ENCODE results near the gene CYSRT1.

CYSRT1 gene

DNA sequence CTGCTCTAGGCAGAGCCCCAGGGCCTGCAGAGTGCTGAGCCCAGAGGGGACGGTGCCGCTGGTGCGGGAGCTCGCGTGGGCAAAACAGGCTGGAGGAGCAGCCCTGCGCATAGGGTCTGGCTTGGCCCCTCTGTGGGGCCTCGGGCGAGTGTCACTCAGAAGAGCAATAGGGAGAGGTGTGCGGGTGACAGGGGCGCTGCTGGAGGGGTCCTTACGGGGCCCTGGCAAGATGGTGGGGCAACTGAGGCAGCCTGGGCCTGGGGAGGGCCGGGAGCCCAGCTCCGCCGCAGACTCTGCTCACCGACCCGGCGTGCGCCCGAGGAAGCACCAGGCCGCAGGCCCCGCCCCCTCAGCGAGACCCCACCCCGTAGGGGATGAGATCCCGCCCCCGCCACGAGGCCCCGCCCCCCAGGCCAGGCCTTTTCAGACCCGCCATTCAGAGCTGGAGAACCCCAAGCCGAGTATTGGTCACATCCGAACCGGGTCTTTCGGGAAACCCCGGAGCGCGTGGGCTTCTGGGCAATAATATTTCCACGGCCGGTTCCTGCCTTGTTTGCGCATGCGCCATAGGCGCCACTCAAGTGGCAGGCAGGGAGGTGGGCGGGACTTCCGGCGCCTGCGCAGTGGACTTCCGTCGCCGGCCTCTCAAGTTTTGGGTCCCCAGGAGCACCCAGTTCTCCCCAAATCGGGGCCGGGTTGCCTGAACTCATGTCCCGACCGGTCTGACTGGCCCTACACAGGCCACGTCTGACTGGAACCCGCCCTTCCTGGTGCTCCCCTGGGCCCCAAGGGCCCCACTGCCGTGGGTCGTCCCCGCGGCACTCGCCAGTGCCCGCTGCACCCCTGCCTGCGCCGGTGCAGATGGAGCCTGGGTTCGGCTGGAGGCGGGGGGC, 1.6 kb upstream of the CYSRT1 start:
- DNase-seq (ENCODE audit: insufficient read length, low spot score), result peak; percentile 99
- peak; percentile 98 for FAIRE-seq

DNA sequence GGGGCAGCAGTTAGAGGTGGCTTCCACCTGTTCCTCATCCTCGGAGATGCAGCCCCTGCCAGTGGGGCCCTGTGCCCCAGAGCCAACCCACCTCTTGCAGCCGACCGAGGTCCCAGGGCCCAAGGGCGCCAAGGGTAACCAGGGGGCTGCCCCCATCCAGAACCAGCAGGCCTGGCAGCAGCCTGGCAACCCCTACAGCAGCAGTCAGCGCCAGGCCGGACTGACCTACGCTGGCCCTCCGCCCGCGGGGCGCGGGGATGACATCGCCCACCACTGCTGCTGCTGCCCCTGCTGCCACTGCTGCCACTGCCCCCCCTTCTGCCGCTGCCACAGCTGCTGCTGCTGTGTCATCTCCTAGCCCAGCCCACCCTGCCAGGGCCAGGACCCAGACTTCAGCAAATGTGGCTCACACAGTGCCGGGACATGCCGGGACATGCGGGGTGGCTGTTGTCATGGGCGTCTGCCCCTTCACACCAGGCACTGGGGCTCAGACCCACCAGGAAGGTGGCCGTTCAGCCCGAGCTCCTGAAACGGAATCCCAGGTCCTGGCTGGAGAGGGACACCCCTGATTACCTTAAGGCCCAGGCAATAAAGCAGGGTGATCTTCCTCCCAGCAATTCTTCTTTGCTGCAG, 841 bp downstream of the CYSRT1 start:
- FAIRE-seq (no peak), DNase-seq (ENCODE audit: insufficient read length, low spot score) (no peak)

DNA sequence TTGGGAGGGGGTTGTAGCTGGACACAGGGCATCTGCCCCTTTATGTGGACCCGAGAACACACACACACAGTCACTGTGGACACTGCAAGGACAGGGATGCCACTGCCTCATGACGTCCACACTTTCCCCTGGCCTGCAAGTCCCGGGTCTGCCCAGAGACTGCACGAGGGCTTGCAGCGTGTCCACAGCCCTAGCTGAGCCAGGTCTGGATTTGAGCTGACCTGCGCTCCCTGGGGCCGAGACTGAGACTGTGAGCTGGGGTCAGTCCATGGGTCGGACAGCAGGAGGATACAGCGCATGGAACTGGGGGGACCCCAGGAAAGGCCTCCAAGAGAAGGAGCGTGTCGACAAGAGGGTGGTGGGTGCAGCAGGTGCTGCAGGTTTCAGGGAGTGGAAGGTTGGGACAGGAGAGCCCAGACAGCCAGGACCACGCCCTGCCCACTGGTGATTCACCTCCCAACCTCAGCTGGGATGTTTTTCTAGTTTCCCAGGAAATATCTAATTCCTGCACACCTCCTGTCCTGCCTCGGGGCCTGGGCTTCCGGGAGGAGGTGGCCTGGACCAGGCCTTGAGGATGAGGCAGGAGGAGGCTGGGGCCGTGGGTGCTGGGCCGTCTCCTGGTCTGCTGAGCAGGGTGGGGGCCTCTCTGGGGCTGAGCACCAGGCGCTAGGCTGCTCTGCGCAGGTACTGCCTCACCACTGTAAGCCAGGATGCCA, 1.5 kb downstream of the CYSRT1 start:
- DNase-seq (ENCODE audit: insufficient read length, low spot score), result no peak

DNA sequence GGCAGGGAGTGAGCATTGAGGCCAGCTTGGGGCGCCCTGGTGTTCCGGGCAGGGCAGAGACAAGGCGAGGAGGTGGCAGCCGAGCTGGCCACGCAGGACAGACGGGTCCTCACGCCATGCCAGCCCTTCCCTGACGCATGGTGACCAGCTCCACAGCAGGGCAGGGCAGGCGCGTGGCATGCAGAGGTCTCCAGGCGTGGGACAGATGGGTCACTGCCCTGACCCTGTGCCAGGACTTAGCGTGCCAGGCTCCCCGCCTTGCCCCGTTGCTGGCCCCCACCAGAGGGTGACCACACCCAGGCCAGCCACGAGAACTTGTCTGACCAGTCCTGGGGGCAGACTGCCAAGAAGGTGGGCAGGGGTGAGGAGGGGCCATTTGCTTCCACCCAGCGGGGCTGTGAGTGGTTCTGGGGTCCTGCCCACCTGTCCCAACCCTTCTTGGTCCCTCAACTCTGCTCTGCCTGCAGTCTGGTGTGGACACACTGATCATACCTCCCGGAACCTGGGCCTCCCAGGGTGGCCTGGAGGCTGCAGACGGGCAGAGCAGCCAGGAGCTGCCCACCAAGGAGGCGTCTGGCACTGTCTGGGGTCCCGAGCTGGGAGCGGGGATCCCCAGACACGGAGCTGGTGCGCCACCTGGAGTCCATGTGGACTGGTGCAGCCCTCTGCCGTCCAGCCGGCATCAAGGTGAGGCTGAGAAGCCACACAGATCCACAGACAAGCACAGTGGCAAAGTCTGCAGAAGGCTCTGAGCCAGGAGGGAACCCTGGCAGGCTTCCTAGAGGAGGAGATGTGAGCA, 2.3 kb downstream of the CYSRT1 start, which contains the start of gene RNF224:
TSS of gene RNF224 (plus strand) at position 449 of the 799 bp plus-strand sequence. CDS start 834 bp downstream, outside the sequence.
- DNase-seq (ENCODE audit: insufficient read length, low spot score), result peak; percentile 91
- FAIRE-seq, result peak; percentile 94

More for the DNA sequence above, 1.5 kb downstream of the CYSRT1 start:
- no peak for FAIRE-seq

DNA sequence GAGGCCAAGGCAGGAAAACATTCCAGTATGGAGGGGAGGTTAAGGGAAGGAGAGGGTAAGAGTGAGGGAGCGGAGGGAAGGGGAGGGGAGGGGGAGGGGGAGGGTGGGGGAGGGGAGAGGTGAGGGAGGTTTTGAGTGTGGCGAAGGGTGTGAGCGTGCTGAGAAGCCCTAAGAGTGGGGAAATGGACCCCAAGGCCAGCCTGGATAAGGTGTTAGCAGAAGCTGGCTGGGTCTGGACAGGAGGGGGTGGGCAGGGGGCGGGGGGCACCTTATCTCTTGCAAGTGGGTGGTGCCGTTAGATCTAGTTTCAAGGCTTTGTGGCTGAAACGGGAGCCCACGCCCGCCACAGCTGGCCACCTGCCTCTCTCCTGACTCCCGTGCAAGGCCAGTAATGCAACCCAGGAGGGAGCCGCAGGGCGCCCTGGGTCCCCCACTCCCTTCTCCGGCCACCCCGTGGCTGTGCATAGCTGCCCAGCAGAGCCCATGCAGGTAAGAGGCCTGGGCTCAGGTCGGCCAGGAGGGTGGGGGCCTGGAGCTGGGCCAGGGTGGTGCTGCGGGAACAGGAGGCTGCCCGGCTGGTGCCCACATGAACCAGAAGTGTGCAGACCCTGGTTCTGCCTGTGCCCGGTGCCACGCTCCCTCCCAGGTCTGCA, 3.0 kb downstream of the CYSRT1 start:
- FAIRE-seq (no peak), DNase-seq (ENCODE audit: insufficient read length, low spot score) (no peak)

DNA sequence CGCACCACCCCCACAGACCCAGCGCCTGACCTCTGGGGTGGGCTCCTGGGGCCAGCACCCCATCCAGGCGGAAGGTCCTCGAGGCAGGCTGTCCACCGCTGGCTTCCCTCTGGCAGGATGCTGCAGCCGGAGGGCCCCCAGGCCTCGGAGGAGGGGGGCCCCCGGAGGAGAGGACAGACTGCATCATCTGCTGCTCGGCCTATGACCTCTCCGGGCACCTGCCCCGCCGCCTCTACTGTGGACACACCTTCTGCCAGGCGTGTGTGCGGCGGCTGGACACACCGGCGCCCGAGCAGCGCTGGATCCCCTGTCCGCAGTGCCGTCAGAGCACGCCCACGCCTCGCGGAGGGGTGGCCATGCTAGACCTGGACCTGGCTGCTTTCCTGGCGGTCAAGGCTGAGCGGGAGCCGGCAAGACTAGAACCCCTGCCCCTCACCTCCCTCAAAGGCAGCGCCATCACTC, 3.6 kb downstream of the CYSRT1 start:
- no peak for FAIRE-seq

DNA sequence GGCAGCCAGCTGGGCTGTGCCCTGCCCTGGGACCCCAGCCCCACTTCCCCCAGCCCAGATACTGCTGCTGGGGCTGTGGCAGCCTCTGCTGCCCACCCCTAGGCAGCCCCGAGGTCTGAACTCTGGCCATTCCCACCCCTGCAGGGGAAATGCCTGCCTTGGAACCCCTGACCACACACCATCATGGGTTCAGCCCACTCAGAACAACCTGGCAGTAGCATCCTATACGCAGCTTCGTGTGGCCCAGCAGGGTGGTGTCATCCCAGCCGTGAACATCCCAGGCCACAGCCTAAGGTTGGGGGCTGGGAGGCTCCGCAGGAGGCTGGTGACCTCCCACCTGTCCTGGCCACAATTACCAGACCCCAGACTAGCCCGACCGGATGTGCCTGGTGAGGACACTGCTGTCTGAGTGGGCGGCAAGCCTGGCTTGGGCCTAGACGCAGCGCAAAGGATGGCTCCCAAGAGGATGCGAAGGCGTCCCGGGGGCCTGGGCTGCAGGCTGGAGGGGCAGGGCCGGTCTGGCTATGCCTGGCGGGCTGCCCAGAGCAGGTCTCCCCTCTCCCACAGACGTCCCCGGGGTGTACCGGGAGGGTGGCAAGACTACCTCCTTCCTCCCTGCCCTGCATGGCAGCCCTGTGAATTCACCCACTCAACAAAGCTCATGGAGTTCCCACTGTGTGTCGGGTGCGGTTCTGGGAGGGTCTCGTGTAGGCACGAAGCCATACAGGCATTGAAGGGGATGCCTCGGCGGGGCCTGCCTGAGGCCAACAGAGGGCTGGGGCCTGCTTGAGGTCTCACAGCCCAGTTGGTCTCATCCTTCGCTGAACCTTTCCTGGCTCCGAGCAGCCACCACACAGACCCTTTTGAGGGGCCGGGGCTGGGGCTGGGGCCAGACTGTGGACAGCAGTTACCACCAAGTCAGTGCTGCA, 4.3 kb downstream of the CYSRT1 start:
- FAIRE-seq, result no peak

More for the DNA sequence above, 3.6 kb downstream of the CYSRT1 start:
- no peak for DNase-seq (ENCODE audit: insufficient read length, low spot score)

DNA sequence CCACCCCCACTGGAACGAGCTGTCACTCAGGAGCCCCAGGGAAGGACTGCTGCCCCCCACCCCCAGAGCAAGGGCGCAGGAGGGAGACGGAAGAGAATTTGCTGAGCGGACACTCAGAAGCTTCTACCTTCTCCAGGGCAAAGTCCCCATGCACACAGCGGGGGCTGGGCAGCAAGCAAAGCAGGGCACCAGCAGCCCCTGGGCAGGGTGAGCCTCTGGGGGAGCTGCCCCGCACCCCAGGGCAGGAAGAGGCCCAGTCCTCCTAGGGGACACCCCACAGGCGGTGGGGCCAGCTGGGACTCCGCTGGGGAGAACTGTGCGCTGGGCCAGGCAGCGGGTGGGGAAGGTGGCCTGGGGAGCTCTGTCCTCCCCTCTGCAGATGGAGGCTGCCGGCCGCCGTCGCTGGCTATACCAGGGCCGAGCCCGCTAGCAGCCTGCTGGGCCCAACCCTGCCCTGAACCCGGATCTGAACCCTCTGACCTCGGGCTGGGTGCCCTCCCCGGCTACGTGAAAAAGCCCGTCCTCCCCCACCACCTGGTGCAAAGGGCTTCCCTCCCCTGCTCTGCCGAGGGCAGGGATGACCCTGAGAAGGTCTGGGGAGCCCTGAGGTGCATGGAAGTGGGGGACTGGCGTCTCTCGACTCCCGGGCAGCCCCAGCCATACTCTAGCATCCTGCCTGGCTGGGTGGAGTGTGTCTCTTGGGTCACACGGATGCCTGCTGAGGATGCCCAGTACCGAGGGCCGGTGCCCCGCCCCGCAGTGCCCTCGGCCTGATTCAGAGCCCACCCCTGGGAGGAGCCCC, 5.1 kb downstream of the CYSRT1 start:
- DNase-seq (ENCODE audit: insufficient read length, low spot score) (no peak), FAIRE-seq (no peak)

More for the DNA sequence above, 4.3 kb downstream of the CYSRT1 start:
- no peak for DNase-seq (ENCODE audit: insufficient read length, low spot score)

DNA sequence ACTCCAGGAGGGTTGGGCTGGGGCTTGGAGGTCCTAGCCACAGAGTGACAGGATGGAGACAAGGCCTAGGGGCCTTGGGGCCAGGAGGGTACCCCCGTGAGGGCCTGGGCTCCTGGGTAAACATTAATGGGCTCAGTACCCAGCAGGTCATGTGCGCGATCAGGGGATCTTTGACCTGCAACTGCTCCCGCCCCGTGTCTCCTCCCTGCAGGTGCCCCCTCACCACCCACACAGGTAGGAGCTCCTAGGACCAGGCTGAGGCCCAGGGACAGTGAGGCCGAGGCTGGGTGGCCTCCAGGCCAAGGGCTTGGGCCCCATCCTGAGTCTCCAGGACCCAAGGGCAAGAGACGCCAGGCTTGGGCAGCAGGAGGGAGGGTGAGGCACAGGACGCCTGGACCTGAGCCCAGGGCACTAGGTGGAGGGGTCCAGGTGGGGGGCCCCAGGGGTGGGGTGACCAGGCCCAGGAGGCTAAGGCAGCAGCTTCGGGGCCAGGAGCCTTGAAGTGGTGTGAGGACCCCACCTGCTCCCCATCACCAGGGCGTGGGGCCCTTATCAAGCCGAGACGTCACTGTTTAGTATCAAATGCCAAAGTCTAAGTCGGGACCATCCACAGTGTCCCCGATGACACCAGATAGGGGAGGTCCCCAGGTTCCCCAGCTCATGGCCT, 5.9 kb downstream of the CYSRT1 start, which contains the start of gene SLC34A3:
TSS of gene SLC34A3 (plus strand) at position 197 of the 667 bp plus-strand sequence. CDS start 802 bp downstream, outside the sequence.
- no peak for DNase-seq (ENCODE audit: insufficient read length, low spot score)
- FAIRE-seq, result no peak

DNA sequence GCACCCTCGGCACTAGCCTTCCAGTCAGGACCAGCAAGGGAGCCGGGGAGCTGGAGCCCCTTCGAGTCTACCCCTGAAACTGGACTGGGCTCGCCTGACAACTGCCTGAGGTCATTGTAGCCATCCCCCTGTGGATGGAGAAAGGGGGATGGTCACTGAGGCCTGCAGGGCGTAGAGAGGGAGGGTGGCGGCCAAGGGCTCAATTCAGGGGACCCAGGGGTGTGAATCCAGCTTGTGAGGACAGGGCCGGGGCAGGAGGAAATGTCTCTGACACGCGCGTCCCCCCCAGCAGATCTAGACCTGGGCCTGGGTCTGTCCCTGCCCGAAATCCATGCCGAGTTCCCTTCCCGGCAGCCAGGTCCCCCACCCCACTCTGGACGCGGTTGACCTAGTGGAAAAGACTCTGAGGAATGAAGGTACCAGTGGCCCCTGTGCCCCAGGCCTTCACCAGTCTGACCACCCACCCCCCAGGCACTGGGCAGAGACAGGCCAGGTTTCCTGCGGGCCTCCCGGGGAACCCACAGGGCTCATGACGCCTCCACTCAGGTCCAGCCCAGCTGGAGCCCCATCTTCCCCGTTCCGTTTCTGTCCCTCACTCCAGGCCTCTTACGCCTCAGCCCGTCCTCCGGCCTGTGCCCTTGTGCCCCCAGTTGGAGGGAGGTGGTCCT, 6.5 kb downstream of the CYSRT1 start:
- FAIRE-seq (no peak), DNase-seq (ENCODE audit: insufficient read length, low spot score) (no peak)

DNA sequence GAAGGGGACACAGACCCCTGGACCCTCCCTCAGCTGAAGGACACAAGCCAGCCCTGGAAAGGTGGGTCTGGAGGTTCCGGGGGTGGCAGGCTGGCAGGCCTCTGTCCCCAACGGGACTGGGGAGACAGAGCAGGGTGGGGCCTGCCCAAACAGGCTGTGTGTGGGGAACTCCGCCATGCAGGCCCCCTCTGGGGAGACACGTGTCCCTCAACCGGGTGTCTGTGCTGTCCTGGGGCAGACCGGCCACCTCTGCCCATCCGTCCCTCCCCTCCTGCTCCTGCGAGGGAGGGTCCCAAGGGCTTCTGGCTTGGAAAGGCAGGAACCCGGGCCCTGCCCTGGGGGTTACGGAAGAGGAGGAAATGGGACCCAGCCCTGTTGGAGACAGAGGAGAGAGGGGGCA, 7.1 kb downstream of the CYSRT1 start:
- FAIRE-seq (no peak), DNase-seq (ENCODE audit: insufficient read length, low spot score) (no peak)

DNA sequence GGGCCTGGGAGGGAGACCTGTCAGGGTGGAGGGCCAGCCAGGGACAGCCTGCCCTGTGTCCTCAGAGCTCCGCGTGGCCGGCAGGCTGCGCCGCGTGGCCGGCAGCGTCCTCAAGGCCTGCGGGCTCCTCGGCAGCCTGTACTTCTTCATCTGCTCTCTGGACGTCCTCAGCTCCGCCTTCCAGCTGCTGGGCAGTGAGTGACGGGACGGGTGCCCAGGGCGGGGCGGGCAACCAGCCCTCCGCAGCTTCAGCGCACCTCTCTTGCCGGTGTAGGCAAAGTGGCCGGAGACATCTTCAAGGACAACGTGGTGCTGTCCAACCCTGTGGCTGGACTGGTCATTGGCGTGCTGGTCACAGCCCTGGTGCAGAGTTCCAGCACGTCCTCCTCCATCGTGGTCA, 7.5 kb downstream of the CYSRT1 start:
- FAIRE-seq (no peak), DNase-seq (ENCODE audit: insufficient read length, low spot score) (no peak)

DNA sequence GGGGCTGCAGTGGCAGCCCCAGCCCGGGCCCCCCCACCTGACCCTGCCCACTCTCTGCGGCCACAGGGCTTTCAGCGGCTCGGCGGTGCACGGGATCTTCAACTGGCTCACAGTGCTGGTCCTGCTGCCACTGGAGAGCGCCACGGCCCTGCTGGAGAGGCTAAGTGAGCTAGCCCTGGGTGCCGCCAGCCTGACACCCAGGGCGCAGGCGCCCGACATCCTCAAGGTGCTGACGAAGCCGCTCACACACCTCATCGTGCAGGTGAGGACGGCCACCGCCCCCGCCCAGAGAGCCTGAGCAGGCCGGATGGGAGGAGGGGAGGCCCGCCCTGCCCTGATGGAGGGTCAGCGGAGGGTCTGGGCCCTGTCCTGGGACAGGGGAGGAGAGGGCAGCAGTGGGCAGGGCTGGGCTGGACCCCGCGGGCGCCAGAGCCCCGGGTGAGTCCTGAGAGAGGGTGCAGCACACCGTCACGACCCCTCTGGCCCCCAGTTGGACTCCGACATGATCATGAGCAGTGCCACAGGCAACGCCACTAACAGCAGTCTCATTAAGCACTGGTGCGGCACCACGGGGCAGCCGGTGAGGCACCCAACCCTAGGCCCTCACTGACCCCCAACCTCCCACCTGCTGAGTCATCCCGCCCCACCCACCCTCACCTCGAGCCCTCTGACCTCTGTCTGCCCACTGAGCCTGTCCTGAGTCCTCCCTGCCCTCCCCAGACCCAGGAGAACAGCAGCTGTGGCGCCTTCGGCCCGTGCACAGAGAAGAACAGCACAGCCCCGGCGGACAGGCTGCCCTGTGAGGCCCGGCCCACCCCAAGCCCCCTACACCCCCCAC, 8.4 kb downstream of the CYSRT1 start:
- no peak for DNase-seq (ENCODE audit: insufficient read length, low spot score)
- no peak for FAIRE-seq

DNA sequence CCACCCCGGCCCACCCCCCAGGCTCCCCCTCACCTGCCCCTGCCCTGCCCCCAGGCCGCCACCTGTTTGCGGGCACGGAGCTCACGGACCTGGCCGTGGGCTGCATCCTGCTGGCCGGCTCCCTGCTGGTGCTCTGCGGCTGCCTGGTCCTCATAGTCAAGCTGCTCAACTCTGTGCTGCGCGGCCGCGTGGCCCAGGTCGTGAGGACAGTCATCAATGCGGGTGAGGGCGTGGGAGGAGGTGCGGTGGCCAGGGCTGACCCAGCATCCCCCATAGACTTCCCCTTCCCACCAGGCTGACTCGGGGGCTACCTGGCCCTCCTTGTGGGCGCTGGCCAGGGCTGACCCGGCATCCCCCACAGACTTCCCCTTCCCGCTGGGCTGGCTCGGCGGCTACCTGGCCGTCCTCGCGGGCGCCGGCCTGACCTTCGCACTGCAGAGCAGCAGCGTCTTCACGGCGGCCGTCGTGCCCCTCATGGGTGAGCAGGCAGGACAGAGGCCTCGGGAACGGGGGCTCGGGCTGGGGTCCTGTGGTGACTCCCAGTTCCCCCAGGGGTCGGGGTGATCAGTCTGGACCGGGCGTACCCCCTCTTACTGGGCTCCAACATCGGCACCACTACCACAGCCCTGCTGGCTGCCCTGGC, 9.2 kb downstream of the CYSRT1 start:
- FAIRE-seq (no peak), DNase-seq (ENCODE audit: insufficient read length, low spot score) (no peak)

DNA sequence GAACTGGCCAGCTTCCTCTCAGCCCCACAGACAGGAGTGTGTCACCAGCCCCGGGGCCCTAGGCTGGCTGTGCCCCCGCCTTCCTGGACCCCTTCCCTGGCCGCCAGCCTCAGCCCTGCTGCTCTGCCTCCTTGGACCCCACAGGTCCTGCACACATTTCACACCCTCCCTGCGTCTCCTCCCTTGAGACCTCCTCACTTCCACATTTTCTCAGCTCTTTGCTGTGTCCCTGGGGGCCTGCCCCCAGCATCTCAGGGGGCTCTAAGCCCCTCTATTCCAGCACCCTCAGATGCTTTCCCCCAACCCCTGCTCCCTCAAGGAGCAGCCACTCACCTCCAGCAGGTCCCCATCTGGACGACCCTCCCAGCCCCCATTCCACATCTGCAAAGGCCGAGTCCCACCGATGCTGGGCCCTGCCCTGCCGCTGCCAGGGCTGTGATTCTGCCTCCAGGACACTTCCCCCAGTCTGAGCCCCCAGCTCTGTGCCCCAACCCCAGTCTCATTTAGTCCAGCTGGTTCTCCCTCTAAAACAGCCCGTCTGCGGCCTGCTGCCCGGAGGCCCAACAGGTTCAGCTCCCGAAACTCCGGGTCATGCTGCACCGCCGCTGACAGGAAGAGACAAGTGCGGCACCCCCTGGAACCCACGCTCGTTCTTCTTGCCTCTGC, 9.9 kb downstream of the CYSRT1 start:
- no peak for FAIRE-seq

More for the DNA sequence above, 9.9 kb downstream of the CYSRT1 start:
- no peak for DNase-seq (ENCODE audit: insufficient read length, low spot score)

All from GM19239 (cell line).